Measurements from ENCODE around the gene PACS1.
"Not testable (repeated sequence)": the region's sequence is repeated elsewhere in the genome, so short reads cannot be mapped to it uniquely, and the experiment has no call there.

The PACS1 gene

DNA sequence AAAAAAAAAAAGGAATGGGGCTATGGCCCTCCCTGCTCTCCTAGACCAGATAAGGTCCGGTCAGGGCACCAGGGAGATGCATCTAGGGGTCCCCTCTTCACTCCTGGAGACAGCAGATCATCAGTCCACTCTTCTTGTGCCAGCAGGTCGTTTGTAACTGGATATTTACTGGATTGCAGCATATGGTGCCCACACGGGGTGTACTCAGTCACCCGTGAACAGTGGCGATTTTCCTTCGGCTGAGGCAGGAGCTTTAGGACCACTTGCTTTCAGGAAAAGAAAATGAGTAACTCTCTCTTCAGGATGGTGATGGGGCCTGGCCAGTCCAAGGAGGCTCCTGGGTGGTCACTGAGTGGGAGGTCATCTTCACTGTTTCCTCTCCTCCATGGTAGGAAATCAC, 160.1 kb downstream of the PACS1 start:
- DNase-seq = no peak

DNA sequence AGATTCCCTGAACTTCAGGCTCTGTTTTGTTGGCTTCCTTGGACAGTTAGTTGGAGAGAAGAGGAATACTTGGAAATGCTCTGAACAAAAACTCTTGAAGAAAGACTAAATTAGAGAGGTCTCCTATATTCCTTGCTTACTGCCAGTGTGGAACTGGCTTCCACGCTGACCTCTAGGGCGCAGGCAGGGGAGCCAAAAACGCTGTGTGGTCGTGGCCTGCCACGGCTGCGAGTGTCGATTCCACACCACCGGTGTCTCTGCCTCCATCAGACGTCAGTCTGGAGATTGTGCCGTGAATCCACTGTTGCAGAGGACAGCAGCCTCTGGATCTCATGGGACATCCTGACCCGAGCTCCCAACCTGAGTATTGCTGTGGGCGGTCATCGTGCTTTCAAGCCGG, 160.9 kb downstream of the PACS1 start:
- DNase-seq = no peak

DNA sequence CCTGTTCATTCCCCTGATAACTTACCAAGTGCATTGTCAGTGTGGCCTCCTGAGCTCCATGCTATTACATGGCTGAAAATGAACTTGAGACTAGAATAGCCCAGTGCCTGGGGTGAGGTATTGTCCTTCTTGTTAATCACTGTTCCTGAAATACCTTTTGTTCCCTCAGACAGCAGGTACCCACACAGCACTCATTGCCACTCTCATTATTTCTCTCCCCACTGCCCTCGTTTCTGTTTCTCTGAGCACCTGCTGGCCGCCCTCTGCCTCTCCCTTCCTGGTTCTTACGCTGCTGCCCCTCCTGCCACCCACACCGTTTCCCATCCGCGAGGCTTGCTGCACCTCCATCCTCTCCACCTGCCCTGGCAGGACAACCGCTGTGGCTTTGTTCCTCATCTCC, 161.5 kb downstream of the PACS1 start:
- DNase-seq = peak; percentile 67 to 82

DNA sequence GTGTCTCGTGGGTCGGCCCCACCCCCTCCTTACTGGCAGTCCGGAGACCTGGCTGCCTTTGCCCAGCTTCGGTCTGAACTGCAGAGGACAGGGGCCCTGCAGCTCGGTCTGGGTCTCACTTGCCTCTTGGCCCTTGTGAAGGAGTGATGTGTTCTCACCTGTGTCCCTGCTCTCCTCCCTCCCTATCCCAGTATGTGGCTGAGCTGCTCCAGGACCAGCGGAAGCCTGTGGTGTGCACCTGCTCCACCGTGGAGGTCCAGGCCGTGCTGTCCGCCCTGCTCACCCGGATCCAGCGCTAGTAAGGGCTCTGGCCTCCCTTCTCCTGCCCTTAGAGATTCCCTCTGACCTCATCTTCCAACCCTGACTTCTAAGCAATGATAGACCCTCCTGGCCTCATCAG, 162.7 kb downstream of the PACS1 start:
- DNase-seq = no peak

DNA sequence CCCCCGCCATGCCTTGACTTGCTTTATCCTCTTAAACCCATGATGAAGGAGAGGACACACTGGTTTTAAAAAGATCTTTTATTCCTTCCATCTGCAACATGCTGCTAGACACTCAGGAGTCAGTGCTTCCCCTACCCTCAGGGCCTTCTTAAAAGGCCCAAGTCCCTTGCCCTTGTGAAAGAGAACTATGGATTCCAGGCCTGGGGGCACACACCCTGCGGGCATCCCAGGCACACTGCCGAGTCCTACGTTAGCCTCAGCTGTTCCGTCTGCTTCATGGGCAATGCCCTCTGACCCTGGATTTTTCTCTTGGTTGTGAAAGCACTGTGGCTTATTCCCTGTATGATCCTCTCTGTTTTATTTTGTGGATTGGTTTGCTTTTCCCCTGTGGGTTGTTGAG, 163.2 kb downstream of the PACS1 start:
- DNase-seq = no peak

DNA sequence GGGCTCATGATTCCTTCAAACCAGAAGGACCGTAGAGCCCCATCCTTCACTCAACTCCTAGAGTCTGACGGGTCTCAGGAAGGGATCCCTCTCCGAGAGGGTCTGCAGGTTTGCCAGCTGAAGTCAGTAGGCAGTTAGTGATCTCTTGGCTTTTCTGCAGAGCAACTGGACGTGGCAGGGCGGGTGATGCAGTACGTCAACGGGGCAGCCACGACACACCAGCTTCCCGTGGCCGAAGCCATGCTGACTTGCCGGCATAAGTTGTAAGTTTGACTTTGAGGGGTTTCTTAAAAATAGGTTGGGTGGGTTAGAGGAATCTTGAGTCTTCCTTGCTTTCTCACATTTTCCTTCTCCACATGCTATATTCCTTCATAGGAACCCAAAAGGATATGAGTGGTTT, 165.1 kb downstream of the PACS1 start:
- no peak for DNase-seq

DNA sequence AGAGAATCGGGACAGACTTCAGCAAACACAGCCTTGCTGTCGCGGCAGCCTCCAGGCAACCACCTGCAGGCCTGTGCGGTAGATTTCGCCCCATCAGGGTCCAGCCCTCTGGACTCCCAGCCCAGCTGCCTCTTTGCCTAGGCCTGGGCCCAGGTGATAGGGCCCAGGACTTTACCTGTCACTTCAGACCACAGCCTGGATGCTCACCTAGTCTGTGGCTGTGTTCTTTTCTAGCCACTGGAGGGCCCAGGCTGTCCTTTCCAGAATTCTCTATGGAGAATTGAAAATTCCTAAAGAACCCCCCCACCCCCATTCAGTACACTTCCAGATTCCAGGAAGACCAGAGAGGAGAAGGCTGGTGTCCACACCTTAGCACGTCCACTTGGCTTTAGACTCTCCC, 167.8 kb downstream of the PACS1 start:
- no peak for DNase-seq

DNA sequence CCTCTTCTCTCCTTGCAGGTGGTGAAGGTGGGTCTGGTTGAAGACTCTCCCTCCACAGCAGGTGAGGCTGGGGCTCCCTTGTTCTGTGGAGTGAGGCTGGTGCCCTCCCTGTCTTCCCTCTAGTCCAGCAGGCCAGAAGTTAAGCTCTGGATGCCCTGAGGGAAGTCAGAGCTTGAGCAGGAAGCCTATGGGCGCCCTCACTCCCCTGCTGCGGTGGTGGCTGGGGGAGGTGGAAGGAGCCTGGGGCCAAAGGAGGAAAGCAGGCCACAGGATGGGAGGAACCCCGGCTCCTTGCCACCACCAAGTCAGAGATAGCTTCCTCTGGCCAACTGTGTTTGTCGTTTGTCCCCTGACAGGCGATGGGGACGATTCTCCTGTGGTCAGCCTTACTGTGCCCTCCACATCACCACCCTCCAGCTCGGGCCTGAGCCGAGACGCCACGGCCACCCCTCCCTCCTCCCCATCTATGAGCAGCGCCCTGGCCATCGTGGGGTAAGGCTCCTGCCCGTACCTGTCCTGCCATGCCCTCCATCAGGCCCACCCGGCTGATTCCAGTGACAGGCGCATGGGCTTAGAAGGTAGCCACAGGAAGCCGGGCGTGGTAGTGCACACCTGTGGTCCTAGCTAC, 168.8 kb downstream of the PACS1 start:
- DNase-seq = no peak

DNA sequence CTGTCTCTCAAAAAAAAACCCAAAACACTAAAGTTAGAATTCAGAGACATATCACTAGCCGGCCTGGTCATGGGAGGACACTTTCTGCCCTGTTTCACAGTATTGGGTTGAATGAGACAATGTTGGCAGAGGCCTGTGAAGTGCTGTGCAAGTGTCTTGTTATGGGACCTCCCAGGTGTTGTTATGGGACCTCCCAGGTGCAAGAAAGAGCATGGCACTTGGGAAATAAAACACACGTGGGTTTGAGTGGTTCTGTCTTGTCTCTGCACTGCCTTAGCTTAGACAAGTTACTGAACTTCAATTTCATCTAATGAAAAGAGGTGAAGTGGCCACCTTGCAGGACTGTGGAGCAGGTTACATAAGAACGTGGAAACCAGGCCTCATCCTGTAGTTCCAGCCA, 169.4 kb downstream of the PACS1 start:
- DNase-seq = no peak

DNA sequence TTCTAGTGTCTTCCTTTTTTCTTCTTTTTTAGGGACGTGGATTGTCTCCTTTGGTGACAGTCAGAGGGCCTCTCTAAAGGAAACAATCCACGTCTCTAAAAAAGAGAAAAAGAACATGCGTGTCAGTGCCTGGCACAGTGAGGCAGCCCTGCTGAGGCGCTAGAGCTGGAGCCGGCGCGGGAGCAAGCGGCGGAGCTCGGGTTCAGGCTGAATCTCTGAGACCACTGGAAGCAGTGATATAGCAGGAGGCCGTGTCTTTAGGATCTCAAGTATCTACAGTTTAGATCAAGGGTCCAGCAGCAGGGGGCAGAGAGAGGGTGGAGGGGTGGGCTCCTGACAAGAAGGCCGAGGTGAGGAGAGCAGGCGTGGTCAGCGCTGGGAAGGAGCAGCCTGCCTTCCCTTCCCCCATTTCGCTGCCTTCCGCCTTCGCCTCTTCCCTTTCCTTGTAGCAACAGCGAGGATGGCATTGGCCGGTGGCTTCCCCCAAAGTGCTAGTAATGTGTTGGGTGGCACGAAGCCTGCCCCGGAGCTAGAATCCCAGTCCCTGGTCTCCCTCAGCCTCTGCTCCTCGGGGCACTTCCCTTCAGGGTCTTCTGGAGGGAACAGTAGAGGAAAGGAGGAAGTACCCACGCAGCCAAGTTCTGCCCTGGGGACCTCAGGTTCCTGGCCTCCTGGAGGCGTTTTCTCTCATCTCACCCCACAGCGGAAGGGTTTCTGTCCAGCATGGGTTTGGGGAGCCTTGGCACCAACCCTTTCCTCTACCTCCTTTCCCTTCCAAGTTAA, 170.1 kb downstream of the PACS1 start:
- no peak for DNase-seq

DNA sequence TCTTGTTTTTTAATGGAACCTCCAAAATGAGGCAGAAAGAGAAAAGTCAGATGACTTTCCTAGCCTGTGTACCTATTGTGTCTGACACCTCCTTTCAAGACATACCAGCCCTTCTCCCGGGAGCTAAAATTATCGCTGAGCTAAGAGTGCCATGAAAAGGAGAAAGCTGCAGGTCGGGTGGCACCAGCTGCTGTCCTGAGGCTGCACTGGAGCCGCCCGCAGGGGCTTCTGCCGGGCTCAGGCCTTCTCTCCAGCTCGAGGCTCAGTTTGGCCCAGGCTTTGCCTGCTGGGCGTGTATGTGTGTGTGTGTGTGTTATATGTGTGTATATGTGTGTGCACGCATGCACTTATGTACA, 170.7 kb downstream of the PACS1 start:
- no peak for DNase-seq

DNA sequence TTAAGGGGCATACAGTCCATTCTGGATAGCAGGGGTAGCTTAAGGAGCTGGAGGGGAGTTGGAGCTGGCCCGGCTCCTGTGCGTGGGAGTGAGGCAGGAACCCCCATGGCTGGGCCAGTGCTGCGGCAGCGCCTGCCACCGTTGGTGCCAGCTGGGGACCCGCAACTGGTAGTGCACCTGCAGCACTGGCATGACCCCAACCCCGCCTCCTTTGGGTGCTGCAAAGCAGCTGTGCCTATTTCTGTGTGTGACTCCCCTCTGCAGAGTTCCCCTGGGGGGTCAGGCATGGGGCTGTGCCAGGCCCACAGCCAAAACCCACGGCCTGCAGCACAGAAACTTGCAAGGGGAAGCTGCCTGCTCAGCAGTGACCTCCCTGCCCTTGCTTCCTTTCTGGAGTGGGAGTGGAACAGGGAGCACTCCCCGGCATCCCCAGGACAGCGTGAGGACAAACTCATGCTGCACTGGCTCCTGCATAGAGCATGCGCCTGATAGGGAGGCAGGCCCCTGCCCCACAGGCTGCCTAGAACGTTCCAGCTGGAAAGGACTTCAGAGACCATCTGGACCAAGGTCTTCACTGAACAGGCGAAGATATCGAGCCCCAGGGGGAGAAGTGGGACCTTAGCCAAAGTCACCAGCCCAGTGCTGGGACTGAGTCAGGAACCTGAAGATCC, 172.2 kb downstream of the PACS1 start:
- DNase-seq = peak in 1 of 2 experiments; percentile 21

DNA sequence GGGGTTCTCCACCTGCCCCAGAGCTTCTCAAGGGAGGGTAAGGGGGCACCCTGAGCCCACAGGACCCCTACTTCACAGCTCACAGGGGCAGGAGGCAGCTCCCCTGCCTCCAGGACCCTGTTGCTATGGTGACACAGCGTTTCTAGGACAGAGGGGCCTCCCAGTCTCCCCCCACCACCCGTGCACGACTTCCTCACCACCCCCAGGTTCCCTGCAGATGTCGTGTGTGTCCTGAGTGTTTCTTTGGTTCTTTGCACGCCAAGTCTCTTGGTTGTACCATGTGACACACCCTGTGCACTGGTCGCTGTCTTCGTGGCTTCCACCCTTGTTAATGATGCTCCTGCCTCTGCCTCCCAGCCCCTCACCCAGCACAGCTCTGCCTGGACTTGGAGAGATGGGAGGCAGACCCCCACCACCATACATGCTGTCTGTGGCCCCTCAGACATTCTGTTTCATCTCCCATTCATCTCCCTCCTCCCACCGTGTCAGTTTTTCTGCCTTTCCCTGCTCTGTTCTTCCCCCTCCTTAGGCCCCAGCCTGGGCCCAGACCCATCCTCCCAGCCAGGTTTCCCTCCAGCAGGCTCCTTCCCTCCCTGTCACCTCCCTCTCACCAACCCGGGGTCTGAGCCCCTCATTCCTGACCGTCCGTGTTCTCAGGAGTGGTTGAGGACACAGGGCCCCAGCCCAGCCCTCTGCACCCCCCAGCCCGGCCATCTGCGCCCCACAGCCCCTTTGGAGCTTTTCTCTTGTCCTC, 173.9 kb downstream of the PACS1 start:
- DNase-seq = no peak

DNA sequence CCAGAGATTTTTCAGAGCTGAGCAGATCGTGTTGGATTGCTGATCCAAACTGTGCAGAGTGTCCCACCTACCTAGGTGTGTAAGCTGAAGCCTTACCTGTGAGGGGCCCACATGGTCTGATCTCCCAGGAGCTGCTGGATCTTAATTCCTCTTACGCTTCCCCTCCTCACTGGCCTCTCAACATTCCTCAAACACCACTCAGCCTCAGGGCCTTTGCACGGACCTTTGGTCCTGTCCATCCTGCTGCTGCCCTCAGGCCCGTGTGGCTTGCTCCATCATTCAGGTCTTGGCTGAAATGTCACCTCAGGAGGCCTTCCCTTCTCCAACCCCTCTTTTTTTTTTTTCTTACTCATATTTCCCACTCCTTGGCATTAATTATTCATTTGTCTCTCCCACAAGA, 177.2 kb downstream of the PACS1 start:
- DNase-seq = no peak

DNA sequence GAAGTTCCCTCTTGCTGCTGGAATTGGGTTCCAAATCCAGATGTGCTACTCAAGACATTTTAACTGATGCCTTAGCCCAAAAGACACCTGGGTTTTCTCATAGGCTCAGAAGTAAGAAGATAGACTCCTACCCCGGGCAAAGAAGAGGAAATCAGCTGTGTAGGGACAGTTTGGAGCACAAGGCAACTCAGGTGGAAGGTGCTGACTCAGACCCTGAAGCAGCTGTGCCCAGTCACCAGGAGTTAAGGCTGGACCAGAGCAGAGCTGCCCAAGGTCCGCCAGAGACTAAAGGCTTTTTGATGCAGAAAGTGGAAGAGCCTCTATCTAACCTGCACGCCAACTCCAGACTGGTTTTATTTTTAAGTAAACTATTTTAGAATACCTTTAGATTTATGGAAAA, 177.7 kb downstream of the PACS1 start:
- no peak for DNase-seq

DNA sequence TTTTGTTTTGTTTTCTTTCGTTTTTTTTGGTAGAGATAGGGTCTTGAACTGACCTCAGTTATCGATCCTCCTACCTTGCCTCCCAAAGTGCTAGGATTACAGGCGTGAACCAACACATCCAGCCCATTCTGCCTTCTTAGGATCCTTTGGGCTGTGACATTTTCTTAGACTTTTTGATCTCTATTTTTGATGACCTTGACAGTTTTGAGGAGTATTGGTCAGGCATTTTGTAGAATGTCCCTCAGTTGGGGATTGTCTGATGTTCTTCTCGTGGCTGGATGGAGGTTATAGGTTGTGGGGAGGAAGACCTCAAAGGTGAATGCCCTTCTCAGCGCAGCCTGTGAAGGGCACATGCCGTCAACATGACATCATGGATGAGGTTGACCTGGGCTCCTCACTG, 178.8 kb downstream of the PACS1 start:
- DNase-seq = no peak

DNA sequence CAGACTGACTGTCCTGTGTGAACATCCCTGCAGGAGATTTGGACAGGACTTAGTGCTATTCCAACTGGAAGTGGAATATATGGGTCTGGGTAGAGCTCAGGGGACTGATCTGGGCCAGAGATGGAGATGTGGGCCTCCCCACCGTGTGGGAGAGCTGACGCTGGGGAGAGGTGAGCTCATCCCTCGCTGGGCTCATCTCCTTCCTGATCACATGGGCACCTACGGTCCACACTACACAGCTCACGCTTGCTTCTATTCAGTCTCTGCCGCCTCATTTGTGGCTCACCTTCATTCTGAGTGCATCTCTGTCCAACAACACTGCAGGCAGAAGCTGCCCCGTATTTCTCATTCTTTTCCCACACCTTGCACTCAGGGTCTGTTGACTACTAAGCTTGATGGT, 181.7 kb downstream of the PACS1 start:
- no peak for DNase-seq

DNA sequence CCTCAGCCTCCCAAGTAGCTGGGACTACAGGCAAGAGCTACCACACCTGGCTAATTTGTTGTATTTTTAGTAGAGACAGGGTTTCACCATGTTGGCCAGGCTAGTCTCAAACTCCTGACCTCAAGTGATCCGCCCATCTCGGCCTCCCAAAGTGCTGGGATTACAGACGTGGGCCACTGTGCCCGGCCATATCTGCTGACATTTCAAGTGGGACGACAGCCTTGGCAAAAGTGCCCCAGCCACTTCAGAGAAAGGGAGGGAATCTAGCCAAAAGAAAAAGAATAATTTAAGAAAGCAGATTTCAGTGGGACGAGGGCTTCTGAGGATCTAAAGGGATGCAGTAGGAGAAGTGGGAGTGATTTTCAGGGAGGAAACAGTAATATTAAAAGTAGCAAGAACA, 183.0 kb downstream of the PACS1 start:
- DNase-seq = not testable (repeated sequence)

DNA sequence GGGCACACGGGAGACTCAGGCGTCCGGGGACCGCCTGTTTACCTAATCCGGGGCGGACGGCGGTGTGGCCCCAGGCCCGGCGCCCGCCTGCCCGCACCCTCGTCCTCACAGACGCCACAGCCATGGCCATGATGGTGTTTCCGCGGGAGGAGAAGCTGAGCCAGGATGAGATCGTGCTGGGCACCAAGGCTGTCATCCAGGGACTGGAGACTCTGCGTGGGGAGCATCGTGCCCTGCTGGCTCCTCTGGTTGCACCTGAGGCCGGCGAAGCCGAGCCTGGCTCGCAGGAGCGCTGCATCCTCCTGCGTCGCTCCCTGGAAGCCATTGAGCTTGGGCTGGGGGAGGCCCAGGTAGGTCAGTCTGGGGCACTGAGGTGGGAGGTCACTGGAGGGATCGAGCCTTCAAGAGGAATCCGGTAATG, 188.4 kb downstream of the PACS1 start:
- no peak for DNase-seq

DNA sequence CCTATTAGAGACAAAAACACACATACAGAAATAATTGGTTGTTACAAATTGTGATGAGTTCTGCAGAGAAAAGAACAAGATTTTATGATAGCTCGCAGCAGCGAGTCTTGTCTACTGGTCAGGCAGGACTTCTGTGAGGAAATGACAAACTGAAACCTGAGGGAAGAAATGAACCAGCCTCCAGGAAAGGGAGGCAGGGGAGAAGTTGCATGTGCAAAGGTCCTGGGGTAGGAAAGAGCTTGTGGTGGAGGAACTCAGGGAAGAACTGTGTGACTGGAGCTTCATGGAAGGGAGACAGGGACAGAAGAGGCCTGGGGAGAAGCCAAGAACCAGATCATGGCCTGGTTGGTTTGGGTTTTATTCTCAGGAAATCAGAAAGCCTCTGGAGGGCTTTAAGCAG, 189.2 kb downstream of the PACS1 start:
- DNase-seq = no peak

DNA sequence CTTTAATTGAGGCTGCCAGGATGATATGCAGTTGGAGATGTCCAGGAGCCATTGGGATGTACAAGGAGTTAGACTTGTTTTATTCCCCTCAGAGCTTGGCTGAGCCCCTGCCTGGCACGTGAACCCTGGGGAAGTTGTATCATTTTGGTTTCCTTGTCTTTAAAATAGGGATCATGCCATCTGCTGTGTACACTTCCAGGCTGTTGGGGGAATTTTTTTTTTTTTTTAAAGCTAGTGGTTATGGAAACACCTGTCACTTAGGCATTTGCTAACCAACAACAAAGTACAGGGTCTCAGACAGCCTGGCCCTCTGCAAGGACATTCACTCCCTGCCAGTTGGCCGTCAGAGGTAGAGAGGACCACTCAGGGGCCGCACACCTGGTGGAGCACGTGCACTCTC, 189.9 kb downstream of the PACS1 start:
- DNase-seq = no peak

DNA sequence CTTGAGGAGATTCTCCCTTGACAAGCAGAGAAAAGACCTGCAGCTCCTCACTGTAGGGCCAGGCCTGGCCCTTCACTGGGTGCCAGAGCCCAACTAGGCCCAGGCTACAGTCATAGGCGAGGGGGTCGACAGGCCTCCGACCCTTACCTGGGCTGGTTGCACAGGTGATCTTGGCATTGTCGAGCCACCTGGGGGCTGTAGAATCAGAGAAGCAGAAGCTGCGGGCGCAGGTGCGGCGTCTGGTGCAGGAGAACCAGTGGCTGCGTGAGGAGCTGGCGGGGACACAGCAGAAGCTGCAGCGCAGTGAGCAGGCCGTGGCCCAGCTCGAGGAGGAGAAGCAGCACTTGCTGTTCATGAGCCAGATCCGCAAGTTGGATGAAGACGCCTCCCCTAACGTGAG, 191.5 kb downstream of the PACS1 start:
- no peak for DNase-seq

DNA sequence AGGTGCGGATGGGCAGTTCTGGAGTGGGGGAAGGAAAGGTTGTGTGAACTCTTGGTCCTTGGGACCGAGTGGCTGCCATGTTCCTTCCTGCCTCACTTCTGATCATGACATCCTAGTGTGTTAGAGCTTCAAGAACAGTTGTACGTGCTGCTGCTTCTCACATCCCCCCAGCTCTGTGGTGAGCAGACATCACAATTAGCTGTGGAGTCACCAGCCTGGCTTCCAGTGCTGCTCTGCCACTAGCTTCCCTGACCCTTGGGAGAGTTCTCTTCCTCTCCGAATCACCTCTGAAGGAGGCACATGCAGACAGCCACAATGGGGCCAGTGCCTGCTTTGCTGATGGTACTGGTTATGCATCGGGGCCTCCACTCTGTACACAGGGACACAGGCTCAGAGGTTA, 192.1 kb downstream of the PACS1 start:
- DNase-seq = no peak

DNA sequence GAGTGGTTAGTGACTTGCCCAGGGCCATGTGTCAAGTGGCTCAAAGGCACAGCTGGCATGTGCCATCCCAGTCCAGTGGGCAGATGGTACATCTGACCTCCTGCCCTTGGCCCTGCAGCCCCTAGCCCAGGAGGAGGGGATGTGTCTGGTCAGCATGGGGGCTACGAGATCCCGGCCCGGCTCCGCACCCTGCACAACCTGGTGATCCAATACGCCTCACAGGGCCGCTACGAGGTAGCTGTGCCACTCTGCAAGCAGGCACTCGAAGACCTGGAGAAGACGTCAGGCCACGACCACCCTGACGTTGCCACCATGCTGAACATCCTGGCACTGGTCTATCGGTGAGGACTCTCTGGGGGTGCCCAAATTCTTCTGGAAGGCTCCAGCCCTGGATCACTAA, 192.6 kb downstream of the PACS1 start:
- DNase-seq = no peak

Data from NCI-H2081 (cell line).